Hematopoietic multipotent progenitor cell treated with erythropoietin and hydrocortisone succinate and interleukin-3 and kit ligand, for 17 days (in vitro differentiated cells): ENCODE measurements around the gene IL15RA.
"Not testable (repeated sequence)": the region's sequence is repeated elsewhere in the genome, so short reads cannot be mapped to it uniquely, and the experiment has no call there.

Experiments
- DNase-seq: peaks from one replicate; pipeline ENCODE4 v3.0.0-alpha.2; 2015; ENCODE audit warnings: low spot score

The IL15RA gene

DNA sequence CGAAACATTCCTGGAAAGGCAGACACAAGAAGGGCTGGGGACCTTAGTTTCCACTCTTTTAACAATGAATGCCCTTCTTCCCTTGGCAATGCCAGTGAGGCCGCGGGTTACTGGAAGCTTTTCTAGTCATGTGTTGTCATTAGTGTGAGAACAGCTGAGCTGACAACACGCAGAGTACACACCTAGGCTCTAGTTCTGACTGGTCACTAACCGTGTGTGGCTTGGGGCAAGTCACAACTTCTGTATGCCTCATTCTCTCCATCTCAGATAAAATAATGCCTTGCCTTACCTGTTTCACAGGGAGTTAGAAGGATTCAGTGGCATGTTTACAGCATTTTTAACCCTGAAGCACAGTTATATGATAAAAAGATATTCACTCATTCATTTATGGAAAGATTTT, 55.6 kb downstream of the IL15RA start:
- DNase-seq: no peak

DNA sequence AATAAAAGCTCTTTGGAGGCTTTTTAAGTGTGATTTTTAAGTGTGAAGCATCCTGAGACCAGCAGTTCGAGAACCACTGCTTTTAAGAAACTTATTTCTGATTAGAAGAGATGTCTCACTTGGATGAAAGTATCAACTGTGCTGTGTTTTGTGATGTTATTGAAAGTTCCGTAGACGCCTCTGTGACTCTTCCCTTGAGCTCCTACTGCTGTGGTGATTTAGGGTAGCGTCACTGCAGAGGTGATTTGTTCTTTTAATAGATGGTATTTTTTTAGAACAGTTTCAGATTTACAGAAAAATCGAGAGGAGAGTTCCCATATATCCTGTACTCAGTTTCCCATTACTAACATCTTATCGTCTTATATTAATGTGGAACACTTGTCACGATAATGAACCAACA, 57.8 kb downstream of the IL15RA start:
- DNase-seq: no peak

DNA sequence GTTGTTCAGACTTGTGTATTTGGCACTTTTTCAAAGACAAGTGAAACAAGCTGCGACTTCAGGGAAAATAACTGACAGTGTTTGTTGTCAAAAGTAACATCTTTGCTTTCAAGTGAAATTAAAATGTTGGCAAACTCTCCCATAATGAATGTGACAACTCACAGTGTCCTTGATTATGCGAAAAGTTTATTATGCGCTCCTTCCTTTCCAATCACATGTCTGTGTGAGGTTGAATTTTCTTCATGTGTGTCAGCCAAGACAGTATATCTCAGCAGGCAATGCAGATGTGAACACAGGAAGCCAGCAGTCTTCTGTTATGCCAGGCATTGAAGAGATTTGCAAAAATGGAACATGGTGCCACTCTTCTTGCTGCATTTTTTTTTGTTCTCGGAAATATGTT, 58.6 kb downstream of the IL15RA start:
- no peak for DNase-seq

DNA sequence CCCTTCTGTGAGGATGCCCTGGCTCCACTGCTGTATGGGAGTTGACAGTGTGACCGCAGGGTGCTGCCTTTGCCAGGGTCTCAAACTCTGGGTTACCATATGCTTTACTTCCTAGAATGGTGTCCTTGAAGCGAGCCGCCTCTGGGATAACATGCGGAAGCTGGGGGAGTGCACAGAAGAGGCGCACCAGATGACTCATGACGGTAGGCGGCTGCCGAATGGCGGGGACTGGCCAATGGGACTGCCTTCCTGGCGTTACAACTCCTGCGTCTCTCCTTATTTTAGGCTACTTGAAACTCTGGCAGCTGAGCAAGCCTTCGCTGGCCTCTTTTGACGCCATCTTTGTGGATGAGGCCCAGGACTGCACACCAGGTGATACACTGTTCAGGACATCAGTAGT, 60.0 kb downstream of the IL15RA start:
- DNase-seq: no peak

DNA sequence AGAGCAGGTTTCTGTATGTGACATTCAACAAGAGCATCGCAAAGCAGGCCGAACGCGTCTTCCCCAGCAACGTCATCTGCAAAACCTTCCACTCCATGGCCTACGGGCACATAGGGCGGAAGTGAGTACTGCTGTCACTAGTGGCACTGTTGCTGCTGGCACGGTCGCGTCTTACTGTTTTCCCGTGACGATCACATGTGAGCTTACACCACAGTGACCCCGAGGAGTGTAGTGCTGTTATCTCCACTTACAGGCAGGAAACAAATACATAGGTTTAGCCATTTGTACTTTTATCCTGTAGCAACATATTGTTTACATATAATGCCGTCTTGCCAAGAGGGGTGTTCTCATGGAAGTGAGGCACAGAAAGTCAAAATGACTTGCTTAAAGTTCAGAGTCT, 61.9 kb downstream of the IL15RA start:
- no peak for DNase-seq

DNA sequence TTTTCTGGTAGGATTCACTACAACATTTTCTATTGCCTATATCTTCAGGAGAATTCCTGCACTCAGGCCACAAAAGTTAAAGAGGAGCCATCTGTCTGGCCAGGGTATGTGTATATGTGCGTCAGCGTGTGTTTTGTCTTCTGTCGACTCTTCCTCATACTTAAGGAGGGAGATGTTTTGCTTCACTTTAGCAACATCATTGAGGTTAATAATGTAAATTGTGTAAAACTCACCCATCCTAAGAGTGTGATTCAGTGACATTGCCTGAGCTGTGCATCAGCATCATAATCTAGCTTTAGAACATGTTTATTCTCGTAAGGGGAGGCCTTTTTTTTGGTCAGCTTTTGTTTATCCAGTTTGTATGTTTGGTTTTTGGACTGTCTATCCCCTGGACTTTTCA, 63.6 kb downstream of the IL15RA start:
- no peak for DNase-seq

DNA sequence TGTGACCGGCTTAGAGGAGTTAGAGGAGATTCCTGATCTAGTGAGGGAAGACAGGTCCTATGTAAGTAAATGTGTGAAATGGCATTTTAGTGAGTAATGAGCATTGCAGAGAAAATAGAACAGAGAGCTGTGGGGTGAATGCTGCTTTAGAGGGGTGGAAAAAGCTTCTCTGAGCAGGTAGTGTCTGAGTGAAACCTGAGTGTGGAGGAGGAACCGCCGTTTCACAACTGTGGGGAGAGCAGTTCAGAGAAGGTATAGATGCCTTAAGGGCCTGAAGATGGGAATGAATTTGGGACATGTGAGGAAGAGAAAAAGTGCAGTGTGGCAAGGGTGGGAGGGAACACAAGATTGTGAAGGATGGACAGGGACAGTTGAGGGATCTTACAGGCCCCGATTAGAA, 65.7 kb downstream of the IL15RA start:
- no peak for DNase-seq

DNA sequence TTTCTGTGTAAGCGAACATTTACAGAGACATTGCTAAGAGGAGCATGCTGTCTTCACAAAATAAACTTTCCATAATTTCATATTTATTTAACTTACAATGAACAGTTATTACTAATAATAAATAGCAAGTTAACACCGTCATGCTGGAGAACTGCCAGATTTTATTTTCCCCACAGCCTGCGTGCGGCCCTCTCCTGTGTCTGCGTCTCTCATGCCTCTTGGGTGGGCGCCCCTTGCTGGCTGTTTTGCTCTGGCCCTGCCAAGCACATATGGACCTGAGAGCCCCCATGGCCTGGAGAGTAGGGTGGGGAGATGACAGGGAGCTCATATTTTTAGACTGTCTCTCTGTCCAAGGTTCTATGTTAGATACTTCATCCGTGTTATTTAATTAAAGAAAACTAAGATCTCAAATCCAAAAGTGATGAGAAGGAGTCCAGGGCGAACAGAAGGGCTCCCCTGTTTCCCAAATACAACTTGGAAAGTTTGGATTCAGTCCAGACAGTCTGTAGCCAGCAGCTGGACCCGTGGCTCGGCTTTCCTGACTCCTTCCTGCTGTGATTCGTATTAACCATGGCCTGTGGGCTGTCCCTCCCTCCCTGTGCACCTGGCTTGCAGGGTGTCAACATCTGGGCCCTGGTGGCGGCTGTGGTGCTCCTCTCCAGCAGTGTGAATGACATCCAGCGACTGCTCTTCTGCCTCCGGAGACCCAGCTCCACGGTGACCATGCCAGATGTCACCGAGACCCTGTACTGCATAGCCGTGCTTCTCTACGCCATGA, 66.8 kb downstream of the IL15RA start:
- DNase-seq: no peak

DNA sequence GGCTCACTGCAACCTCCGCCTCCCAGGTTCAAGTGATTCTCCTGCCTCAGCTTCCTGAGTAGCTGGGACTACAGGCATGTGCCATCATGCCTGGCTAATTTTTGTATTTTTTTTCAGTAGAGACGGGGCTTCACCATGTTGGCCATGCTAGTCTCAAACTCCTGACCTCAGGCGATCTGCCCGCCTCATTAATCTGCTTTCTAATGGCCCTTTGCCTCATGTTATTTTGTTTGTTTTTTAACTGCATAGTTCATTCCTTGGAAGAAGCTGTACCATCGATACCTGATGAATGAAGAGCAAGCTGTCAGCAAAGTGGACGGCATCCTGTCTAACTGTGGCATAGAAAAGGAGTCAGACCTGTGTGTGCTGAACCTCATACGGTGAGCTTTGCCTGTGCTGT, 68.7 kb downstream of the IL15RA start:
- DNase-seq: not testable (repeated sequence)

DNA sequence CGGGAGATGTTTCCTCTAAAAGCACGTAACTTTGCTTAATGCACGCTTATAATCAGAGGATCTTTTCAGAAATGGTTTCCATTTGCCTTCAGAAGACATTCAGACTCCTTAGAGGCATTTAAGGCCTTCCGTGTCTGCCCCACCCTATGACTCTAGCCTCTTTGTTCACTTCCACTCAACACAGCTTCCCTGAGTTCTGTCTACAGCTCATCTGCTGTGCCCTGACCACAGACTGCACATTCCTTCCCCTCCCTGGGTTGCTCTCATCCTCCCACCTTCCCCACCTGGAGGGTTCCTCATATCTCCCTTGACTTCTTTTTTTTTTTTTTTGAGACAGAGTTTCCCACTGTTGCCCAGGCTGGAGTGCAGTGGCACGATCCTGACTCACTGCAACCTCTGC, 70.7 kb downstream of the IL15RA start:
- DNase-seq: no peak

DNA sequence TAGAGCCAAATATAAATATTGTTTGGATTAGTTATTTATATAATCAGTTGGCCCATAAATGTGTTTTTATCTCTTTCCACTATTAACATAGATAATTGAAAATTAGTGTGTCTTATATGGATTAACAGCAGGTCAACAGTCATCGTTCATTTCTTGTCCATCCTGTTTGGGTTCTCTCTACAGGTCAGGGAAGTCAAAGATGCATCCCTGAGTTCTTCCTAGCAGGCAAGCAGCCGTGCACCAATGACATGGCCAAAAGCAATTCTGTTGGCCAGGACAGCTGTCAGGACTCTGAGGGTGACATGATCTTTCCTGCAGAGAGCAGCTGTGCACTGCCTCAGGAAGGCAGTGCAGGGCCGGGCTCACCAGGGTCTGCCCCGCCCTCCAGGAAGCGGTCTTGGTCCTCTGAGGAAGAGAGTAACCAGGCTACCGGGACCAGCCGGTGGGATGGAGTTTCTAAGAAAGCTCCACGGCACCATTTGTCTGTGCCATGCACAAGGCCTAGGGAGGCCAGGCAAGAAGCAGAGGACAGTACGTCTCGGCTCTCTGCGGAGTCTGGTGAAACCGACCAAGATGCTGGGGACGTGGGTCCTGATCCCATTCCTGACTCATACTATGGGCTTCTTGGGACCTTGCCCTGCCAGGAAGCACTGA, 71.4 kb downstream of the IL15RA start:
- no peak for DNase-seq

DNA sequence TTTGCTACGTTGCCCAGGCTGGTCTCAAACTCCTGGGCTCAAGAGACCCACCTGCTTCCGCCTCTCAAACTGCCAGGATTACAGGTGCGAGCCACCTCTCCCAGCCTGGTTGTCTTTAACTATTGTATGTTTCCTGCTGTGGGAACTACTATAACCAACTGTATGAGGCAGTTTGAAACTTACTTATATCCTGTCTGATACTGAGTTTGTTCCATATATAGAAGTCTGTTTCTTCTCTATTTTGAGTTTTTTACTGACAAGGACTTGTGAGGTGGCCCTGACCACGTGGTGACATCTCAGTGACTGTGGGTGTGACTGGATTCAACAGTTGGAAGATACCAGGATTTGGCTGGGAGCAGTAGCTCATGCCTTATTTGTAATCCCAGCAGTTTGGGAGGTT, 73.1 kb downstream of the IL15RA start:
- no peak for DNase-seq

DNA sequence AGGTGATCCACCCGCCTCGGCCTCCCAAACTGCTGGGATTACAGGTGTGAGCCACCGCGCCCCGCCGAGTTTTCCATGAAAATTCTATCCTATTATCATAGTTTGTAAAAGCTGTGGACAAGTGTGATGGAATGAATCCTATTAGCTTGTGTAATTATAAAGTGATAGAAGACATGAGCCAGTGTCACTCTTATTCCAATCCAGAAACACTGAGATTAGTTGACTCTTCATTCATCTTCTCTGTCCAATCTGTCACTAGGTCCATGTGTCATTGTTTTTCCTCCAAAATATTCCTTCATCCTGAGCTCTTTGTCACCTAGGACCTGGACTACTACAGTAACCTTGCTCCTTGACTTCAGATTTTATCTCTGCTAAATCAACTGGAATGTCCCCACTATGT, 73.8 kb downstream of the IL15RA start:
- no peak for DNase-seq

DNA sequence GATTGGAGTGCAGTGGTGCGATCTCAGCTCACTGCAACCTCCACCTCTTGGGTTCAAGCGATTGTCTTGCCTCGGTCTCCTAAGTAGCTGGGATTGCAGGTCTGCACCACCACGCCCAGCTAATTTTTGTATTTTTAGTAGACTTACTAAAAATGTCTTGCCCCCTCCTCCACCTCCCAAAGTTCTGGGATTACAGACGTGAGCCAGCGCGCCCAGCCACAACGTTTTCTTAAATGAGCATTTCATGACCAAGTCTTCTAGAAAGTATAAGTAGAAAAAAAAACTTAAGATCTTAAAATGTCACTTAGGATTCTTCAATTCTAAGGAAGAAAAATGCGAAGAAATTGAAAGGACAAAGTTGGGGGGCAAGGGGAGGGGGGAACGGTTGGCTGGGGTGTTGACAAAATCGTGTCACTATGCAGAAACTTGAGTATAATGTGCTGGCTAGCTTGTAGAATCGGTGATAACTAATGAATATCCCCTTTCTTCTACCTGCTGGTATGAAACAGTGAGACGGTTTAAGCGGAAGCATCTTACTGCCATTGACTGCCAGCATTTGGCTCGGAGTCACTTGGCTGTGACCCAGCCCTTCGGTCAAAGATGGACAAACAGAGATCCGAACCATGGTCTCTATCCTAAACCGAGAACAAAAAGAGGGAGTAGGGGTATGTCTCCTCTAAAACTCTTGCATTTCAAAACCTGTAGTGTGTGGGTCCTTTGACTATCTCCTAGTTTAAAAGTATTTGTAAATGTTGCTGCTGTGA, 74.7 kb downstream of the IL15RA start:
- DNase-seq: no peak
